Lower lobe of right lung (tissue), 2 donors: ENCODE data around the gene S100A10. TPM values are rescaled to one million over a fixed set of nuclear protein-coding genes. Genes with fewer than 3 reads are reported as not detected.

Source experiments
- ATAC-seq, 2 donors: fragments of 200-7000 bp; cut with Tn5 transposase; one replicate each; pipeline ENCODE4 v1.9.1; 2020 to 2022; ENCODE audit warnings: mild to moderate bottlenecking in 2 of 2, moderate library complexity in 2 of 2
- DNase-seq: peaks from one replicate; pipeline ENCODE4 v3.0.0-alpha.2; 2020
- H3K27ac ChIP-seq: fragments of 200-600 bp; one replicate; pipeline ENCODE4 v1.8.0; 2022
- H3K27me3 ChIP-seq: fragments of 200-600 bp; one replicate; pipeline ENCODE4 v1.8.0; 2022; ENCODE audit warnings: low read depth
- H3K36me3 ChIP-seq: fragments of 200-600 bp; one replicate; pipeline ENCODE4 v1.8.0; 2022; ENCODE audit warnings: mild to moderate bottlenecking
- H3K4me1 ChIP-seq: fragments of 200-600 bp; one replicate; pipeline ENCODE4 v1.8.0; 2022
- H3K4me3 ChIP-seq: fragments of 200-600 bp; one replicate; pipeline ENCODE4 v1.8.0; 2022; ENCODE audit warnings: mild to moderate bottlenecking
- H3K9me3 ChIP-seq: fragments of 200-600 bp; one replicate; pipeline ENCODE4 v1.8.0; 2022
- intact Hi-C: fragments of 100-400 bp; cut with DNase I; formaldehyde crosslinking; loops from one replicate; pipeline ENCODE4 v1.11.0; 2022
- total RNA-seq: library from RNA; stranded (reverse); fragmentation: NEBNext Ultra II Directional; extraction: Animal tissue kit (Norgen Biotek cat#: 25700); gene quantifications from one replicate; pipeline ENCODE4 v1.2.1, GENCODE V29; 2021
- TF ChIP-seq, protein P1 (sequence below): fragments of 200-600 bp; IDR thresholded peaks from one replicate; pipeline ENCODE4 v1.8.0; 2022; ENCODE audit warnings: antibody characterized with exemption, mild to moderate bottlenecking
- donor health status: DM: no; HTN: yes; CAD: no; lungs with severe emphysema.

Gene S100A10
- total RNA-seq, 1 donor from 2014 or later: 602 TPM

DNA sequence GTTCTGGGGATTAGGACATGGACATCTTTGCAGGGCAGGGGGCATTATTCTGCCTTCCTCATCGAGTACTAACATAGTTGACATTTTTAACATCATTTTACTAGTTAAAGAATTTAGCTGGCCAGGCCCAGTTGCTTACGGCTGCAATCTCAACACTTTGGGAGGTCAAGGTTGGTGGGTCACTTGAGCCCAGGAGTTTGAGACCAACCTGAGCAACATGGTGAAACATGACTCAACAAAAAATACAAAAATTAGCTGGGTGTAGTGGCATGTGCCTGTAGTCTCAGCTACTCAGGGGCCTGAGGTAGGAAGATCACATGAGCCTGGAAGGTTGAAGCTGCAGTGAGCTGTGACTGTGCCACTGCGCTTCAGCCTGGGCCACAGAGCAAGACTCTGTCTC, 54.5 kb downstream of the S100A10 start:
- no peak overlapping the region for H3K27ac ChIP-seq
- TF ChIP-seq, protein P1, sequence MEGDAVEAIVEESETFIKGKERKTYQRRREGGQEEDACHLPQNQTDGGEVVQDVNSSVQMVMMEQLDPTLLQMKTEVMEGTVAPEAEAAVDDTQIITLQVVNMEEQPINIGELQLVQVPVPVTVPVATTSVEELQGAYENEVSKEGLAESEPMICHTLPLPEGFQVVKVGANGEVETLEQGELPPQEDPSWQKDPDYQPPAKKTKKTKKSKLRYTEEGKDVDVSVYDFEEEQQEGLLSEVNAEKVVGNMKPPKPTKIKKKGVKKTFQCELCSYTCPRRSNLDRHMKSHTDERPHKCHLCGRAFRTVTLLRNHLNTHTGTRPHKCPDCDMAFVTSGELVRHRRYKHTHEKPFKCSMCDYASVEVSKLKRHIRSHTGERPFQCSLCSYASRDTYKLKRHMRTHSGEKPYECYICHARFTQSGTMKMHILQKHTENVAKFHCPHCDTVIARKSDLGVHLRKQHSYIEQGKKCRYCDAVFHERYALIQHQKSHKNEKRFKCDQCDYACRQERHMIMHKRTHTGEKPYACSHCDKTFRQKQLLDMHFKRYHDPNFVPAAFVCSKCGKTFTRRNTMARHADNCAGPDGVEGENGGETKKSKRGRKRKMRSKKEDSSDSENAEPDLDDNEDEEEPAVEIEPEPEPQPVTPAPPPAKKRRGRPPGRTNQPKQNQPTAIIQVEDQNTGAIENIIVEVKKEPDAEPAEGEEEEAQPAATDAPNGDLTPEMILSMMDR: no peak
- H3K36me3 ChIP-seq: no peaks in the 10 kb centered on the region
- no peak overlapping the region for H3K4me3 ChIP-seq
- H3K9me3 ChIP-seq: no peaks in the 10 kb centered on the region
- intact Hi-C loops: no loop called here
- ATAC-seq (no peak), DNase-seq (no peak)
- no peaks in the 10 kb centered on the region for H3K27me3 ChIP-seq
- H3K4me1 ChIP-seq: peaks cover 15% of the 10 kb centered on the region

DNA sequence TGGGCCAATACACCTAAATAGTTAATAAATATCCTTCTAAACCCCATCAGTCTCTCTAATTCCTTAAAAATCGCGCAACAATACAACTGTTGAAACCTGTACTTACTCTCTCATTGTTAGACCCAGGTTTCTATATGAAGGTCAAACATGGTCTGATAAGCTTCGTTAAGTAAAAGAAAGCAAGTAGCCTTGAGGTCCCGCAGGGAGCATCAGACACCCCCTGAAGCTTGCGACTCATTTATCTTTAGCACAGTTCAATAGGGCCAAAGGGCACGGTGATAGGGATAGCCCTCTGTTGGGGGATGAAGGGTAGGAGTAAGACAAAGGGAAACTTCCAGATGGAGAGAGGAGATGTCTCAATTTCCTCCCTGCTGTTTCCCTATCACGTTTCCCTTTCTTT, 57.0 kb downstream of the S100A10 start:
- Histone ChIP-seq H3K36me3 (no peaks in the 10 kb centered on the region), H3K9me3 (no peaks in the 10 kb centered on the region), H3K4me3 (no peak overlapping the region), H3K27me3 (no peaks in the 10 kb centered on the region), H3K4me1 (peaks cover 4% of the 10 kb centered on the region), H3K27ac (no peak overlapping the region)
- ATAC-seq (no peak), DNase-seq (no peak)
- intact Hi-C loops: no loop called here
- TF ChIP-seq, protein P1: no peak

DNA sequence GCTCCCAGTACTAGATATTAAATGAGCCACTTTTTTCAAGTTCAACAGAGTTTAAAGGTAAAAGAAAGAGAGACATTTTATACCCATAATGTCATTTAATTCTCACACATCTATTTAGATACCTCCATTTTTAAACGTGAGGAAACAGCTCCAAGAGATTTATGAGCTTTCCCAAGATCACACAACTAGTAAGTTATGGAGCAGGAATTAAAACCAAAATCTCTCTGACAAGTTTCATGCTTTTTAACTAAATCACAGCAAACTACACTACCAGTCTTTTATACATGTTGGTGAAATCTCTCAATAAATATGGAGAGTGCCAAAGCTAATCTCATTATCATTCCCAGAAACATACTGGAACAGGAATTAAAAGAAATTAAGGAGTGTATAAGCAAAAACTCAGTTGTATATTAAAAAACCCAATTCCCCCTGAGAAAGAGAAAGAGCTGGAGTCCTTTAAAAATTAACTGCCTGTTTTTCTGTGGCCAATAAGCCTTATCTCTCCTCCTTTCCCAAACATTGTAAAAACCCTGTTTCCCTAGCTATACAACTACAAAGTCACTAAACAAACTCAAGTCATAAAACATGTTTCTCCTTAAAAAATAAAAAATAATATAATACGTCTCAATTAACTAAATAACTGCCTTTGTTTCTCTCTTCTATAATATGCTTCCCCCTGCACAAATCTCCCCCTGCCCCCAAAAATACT, 57.6 kb downstream of the S100A10 start:
- TF ChIP-seq, protein P1: no peak
- intact Hi-C loops: no loop called here
- DNase-seq (no peak), ATAC-seq (no peak)
- Histone ChIP-seq H3K36me3 (no peaks in the 10 kb centered on the region), H3K27me3 (no peaks in the 10 kb centered on the region), H3K27ac (no peak overlapping the region), H3K4me1 (no peaks in the 10 kb centered on the region), H3K4me3 (no peak overlapping the region), H3K9me3 (no peaks in the 10 kb centered on the region)

DNA sequence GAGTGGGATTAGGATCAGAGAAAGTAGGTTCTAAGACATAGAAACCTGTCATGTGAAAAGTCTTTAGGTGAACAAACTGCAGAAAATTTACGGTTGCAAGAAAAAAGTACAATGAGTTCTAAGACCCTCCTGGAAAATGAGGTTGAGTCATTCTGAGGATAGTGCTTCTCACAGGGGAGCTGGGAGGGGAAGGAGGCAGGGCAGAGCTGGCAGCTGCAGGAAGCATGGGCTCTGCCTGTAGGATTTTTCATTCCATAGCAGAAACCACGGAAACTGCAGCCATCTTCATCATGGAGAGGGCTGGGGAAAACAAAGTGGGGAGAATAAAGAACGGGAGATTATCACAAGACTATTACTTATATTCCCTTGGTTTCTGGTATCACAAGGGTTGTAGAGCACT, 58.5 kb downstream of the S100A10 start:
- DNase-seq (no peak), ATAC-seq (no peak)
- Histone ChIP-seq H3K4me3 (no peak overlapping the region), H3K9me3 (no peaks in the 10 kb centered on the region), H3K27me3 (no peaks in the 10 kb centered on the region), H3K36me3 (no peaks in the 10 kb centered on the region), H3K4me1 (no peaks in the 10 kb centered on the region), H3K27ac (no peak overlapping the region)
- TF ChIP-seq, protein P1: no peak
- intact Hi-C loops: no loop called here

DNA sequence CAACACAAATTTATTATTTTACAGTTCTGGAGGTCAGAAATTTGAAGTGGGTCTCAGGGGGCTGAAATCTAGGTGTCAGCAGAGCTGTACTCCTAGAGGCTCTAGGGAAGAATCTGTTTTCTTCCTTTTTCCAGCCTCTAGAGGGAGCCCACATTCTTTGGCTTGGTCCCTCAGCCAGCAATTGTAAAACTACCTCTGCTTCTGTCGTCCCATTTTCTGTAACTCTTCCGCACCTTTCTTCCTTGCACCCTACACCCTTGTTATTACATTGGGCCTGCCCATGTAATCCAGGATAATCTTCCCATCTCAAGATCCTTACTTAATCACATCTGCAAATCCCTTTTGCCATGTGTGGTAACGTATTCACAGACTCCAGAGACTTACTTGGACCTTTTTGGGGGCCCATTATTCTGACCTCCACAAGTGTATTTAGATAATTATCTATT, 59.6 kb downstream of the S100A10 start:
- Histone ChIP-seq H3K36me3 (no peaks in the 10 kb centered on the region), H3K4me3 (no peak overlapping the region), H3K4me1 (no peaks in the 10 kb centered on the region), H3K9me3 (no peaks in the 10 kb centered on the region), H3K27me3 (no peaks in the 10 kb centered on the region), H3K27ac (no peak overlapping the region)
- TF ChIP-seq, protein P1: peak; percentile 83
- DNase-seq: no peak
- ATAC-seq: peak; percentile 91 to 93
- intact Hi-C loops: loop anchor here (5.0 kb wide), 1 partner anchor 63 kb away; no protein-coding TSS in a partner anchor

Other genes starting within 250 kb of the S100A10 start
- gene MRPL9, start 230.4 kb downstream of the S100A10 start, total RNA-seq: 59.9 TPM
- 12.3 TPM for gene TDRKH, start 203.4 kb downstream of the S100A10 start, total RNA-seq
- 0.50 TPM for gene LINGO4, start 188.4 kb downstream of the S100A10 start, total RNA-seq
- 21.7 TPM for gene RORC, start 162.1 kb downstream of the S100A10 start, total RNA-seq
- 0.21 TPM for gene C2CD4D, start 154.0 kb downstream of the S100A10 start, total RNA-seq
- not detected for gene THEM5, start 140.1 kb downstream of the S100A10 start, total RNA-seq
- 15.0 TPM for gene THEM4, start 84.3 kb downstream of the S100A10 start, total RNA-seq
- gene S100A11, start 43.1 kb upstream of the S100A10 start, total RNA-seq: 737 TPM
- not detected for gene TCHHL1, start 95.2 kb upstream of the S100A10 start, total RNA-seq
- 0.15 TPM for gene TCHH, start 121.6 kb upstream of the S100A10 start, total RNA-seq
- gene RPTN, start 165.4 kb upstream of the S100A10 start, total RNA-seq: not detected
- gene HRNR, start 230.3 kb upstream of the S100A10 start, total RNA-seq: not detected